SK-N-SH (cell line): ENCODE results near the gene UBE2A.

Source experiments
- CHD2 ChIP-seq: fragments of 150-350 bp; IDR thresholded peaks from 2 replicates; pipeline ENCODE4 v1.6.1; 2018; ENCODE audit warnings: low read length; ENCODE audit not compliant: partially characterized antibody
- CTCF ChIP-seq: fragments of 200-600 bp; sonication (generic); IDR thresholded peaks from 2 replicates; pipeline ENCODE4 v1.6.1; 2017; ENCODE audit warnings: antibody characterized with exemption, mild to moderate bottlenecking, moderate library complexity
- EP300 ChIP-seq, 2 experiments: IDR thresholded peaks; 2 replicates each; pipeline versions ENCODE4 v1.4.0 to v1.6.1; 2012; ENCODE audit warnings: borderline replicate concordance in 1 of 2, low read depth in 1 of 2, low read length in 1 of 2
- GABPA ChIP-seq: IDR thresholded peaks from 2 replicates; pipeline ENCODE4 v1.4.0; 2012; ENCODE audit warnings: low read depth, mild to moderate bottlenecking
- MAX ChIP-seq: IDR thresholded peaks from 2 replicates; pipeline ENCODE4 v1.4.0; 2012; ENCODE audit warnings: low read depth
- NRF1 ChIP-seq: IDR thresholded peaks from 2 replicates; pipeline ENCODE4 v1.6.1; 2012; ENCODE audit warnings: low read depth, mild to moderate bottlenecking, low read length
- POLR2AphosphoS5 ChIP-seq: IDR thresholded peaks from 2 replicates; pipeline ENCODE4 v1.6.1; 2012; ENCODE audit warnings: low read depth, low read length
- RCOR1 ChIP-seq: fragments of 150-350 bp; IDR thresholded peaks from 2 replicates; pipeline ENCODE4 v1.6.1; 2017; ENCODE audit warnings: antibody characterized with exemption, low read length
- RXRA ChIP-seq: IDR thresholded peaks from 2 replicates; pipeline ENCODE4 v1.4.0; 2012; ENCODE audit warnings: low read depth, mild to moderate bottlenecking, borderline replicate concordance
- SMC3 ChIP-seq: IDR thresholded peaks from 2 replicates; pipeline ENCODE4 v1.6.1; 2012; ENCODE audit warnings: low read depth, low read length, improper control_type of control experiment
- TAF1 ChIP-seq: IDR thresholded peaks from 2 replicates; pipeline ENCODE4 v1.6.1; 2012; ENCODE audit warnings: low read depth, mild to moderate bottlenecking, low read length, moderate library complexity, borderline replicate concordance
- TCF12 ChIP-seq: IDR thresholded peaks from 2 replicates; pipeline ENCODE4 v1.4.0; 2012
- USF2 ChIP-seq: fragments of 150-350 bp; IDR thresholded peaks from 2 replicates; pipeline ENCODE4 v1.6.1; 2017; ENCODE audit warnings: antibody characterized with exemption, low read length, low read depth, borderline replicate concordance

- TF ChIP-seq RCOR1 (no peak), CTCF (no peak), GABPA (no peak), TCF12 (no peak), RXRA (no peak), NRF1 (no peak), POLR2AphosphoS5 (no peak), EP300 (IDR thresholded peaks at IDR 0.05; ENCODE audit: borderline replicate concordance in 1 of 2, low read depth in 1 of 2, low read length in 1 of 2) (no peak), SMC3 (no peak), TAF1 (no peak), USF2 (no peak), CHD2 (no peak), MAX (no peak)
Observed at GRCh38 chrX:119602701-119603255, 28.4 kb downstream of the UBE2A start.
